OCI-LY7 (cell line): ENCODE data around the gene PIMREG. TPM values are rescaled to one million over a fixed set of nuclear protein-coding genes. Genes with fewer than 3 reads are reported as not detected.

Experiments used
- BruUV-seq: library from RNA; stranded (reverse); fragments of 400-500 nt; replicated peaks from 2 replicates; lab custom pipeline; 2021; lab: Mats Ljungman, UMichigan
- CTCF ChIA-PET: fragments of 300-600 bp; sonication (Branson Sonifier 250); formaldehyde crosslinking; loops from one replicate; lab custom pipeline; 2022; ENCODE audit warnings: antibody characterized with exemption; ENCODE audit not compliant: unreplicated experiment; lab: Charles Lee
- POLR2A ChIA-PET: fragments of 300-600 bp; sonication (Branson Sonifier 250); formaldehyde crosslinking; loops from one replicate; lab custom pipeline; 2022; ENCODE audit warnings: antibody characterized with exemption; lab: Charles Lee
- DNase-seq: peaks from one replicate; pipeline ENCODE4 v3.0.0-alpha.2; 2015; ENCODE audit warnings: low spot score
- H2AFZ ChIP-seq: fragments of 200-600 bp; sonication (generic), shearing (Covaris generic); 2 replicates; pipeline ENCODE4 v1.6.1; 2014; ENCODE audit warnings: mild to moderate bottlenecking, antibody characterized with exemption, low read length, moderate library complexity
- H3K27ac ChIP-seq: fragments of 200-600 bp; sonication (generic); 2 replicates; pipeline ENCODE4 v1.5.1; 2014; ENCODE audit warnings: mixed run types, low read depth, mild to moderate bottlenecking, moderate library complexity, low read length, inconsistent platforms; ENCODE audit not compliant: poor library complexity, severe bottlenecking
- H3K36me3 ChIP-seq: fragments of 200-600 bp; sonication (generic); 2 replicates; pipeline ENCODE4 v1.6.1; 2014; ENCODE audit warnings: mild to moderate bottlenecking, antibody characterized with exemption, low read length, moderate library complexity, mixed read lengths; ENCODE audit not compliant: insufficient read depth
- H3K4me1 ChIP-seq: fragments of 200-600 bp; sonication (generic); 2 replicates; pipeline ENCODE4 v1.5.1; 2014; ENCODE audit warnings: mild to moderate bottlenecking, low read length; ENCODE audit not compliant: insufficient read depth, poor library complexity, severe bottlenecking
- H3K4me2 ChIP-seq: fragments of 200-600 bp; sonication (generic); 2 replicates; pipeline ENCODE4 v1.6.1; 2014; ENCODE audit warnings: mild to moderate bottlenecking, low read length
- H3K4me3 ChIP-seq: fragments of 200-600 bp; sonication (generic); 2 replicates; pipeline ENCODE4 v1.5.1; 2014; ENCODE audit warnings: mild to moderate bottlenecking, low read depth, low read length; ENCODE audit not compliant: poor library complexity, severe bottlenecking
- H3K79me2 ChIP-seq: fragments of 200-600 bp; sonication (generic); 2 replicates; pipeline ENCODE4 v1.6.1; 2016; ENCODE audit warnings: low read depth, mild to moderate bottlenecking, low read length, moderate library complexity, mixed read lengths; ENCODE audit not compliant: insufficient read depth
- H3K9me2 ChIP-seq: fragments of 200-600 bp; sonication (generic); 2 replicates; pipeline ENCODE4 v1.6.1; 2016; ENCODE audit warnings: mild to moderate bottlenecking, low read length, mixed read lengths; ENCODE audit not compliant: insufficient read depth
- H3K9me3 ChIP-seq: fragments of 200-600 bp; sonication (generic); 2 replicates; pipeline ENCODE4 v1.6.1; 2014; ENCODE audit warnings: mild to moderate bottlenecking, mixed run types, low read length, mixed read lengths
- H4K20me1 ChIP-seq: fragments of 200-600 bp; sonication (generic); 2 replicates; pipeline ENCODE4 v1.6.1; 2014; ENCODE audit warnings: mild to moderate bottlenecking, antibody characterized with exemption, low read length, moderate library complexity, mixed read lengths; ENCODE audit not compliant: insufficient read depth
- EZH2phosphoT487 ChIP-seq: fragments of 200-600 bp; sonication (generic); IDR thresholded peaks from 2 replicates; pipeline ENCODE4 v1.6.1; 2018; ENCODE audit warnings: low read depth, borderline replicate concordance, mild to moderate bottlenecking, mixed run types, antibody characterized with exemption, low read length, moderate library complexity, mixed read lengths
- intact Hi-C: fragments of 100-400 bp; cut with micrococcal nuclease; formaldehyde crosslinking; loops from one replicate; pipeline ENCODE4 v1.10.0; 2022; ENCODE audit not compliant: unreplicated experiment
- total RNA-seq, 2 experiments: library from RNA; depleted of rRNA in 1 of 2; stranded (reverse); fragments of >200 nt in 1 of 2; shearing (Covaris generic) in 1 of 2; gene quantifications; 2 replicates each; pipeline ENCODE4 v1.2.3, GENCODE V29; 2014 to 2022
- TF ChIP-seq, protein P1 (sequence below): fragments of 200-600 bp; sonication (generic); conservative IDR thresholded peaks from 2 replicates; pipeline ENCODE4 v1.5.1; 2014; ENCODE audit warnings: mild to moderate bottlenecking, antibody characterized with exemption, low read length, moderate library complexity, mixed read lengths

The PIMREG gene
- total RNA-seq, 2 experiments from 2014 or later: 22.7 to 39.4 TPM

- Histone ChIP-seq H3K36me3 (no peaks in the 10 kb centered on the region), H4K20me1 (no peaks in the 10 kb centered on the region), H3K9me2 (no peaks in the 10 kb centered on the region), H3K4me2 (no peak overlapping the region), H2AFZ (no peak overlapping the region), H3K4me3 (no peak overlapping the region), H3K9me3 (no peaks in the 10 kb centered on the region), H3K27ac (no peak overlapping the region), H3K4me1 (no peaks in the 10 kb centered on the region), H3K79me2 (no peaks in the 10 kb centered on the region)
- intact Hi-C loops: no loop called here
- POLR2A ChIA-PET: no interaction called here
- TF ChIP-seq, protein P1, sequence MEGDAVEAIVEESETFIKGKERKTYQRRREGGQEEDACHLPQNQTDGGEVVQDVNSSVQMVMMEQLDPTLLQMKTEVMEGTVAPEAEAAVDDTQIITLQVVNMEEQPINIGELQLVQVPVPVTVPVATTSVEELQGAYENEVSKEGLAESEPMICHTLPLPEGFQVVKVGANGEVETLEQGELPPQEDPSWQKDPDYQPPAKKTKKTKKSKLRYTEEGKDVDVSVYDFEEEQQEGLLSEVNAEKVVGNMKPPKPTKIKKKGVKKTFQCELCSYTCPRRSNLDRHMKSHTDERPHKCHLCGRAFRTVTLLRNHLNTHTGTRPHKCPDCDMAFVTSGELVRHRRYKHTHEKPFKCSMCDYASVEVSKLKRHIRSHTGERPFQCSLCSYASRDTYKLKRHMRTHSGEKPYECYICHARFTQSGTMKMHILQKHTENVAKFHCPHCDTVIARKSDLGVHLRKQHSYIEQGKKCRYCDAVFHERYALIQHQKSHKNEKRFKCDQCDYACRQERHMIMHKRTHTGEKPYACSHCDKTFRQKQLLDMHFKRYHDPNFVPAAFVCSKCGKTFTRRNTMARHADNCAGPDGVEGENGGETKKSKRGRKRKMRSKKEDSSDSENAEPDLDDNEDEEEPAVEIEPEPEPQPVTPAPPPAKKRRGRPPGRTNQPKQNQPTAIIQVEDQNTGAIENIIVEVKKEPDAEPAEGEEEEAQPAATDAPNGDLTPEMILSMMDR: no peak
- TF ChIP-seq EZH2phosphoT487: no peak
- no peak for DNase-seq
- CTCF ChIA-PET: no interaction called here
- no TSS peak for BruUV-seq
Measured at GRCh38 chr17:6478486-6478885, 34.2 kb downstream of the PIMREG start.

- Histone ChIP-seq H3K4me3 (no peak overlapping the region), H3K36me3 (no peaks in the 10 kb centered on the region), H2AFZ (no peak overlapping the region), H3K9me2 (no peaks in the 10 kb centered on the region), H3K9me3 (no peaks in the 10 kb centered on the region), H3K27ac (no peak overlapping the region), H4K20me1 (no peaks in the 10 kb centered on the region), H3K4me2 (no peak overlapping the region), H3K4me1 (no peaks in the 10 kb centered on the region), H3K79me2 (no peaks in the 10 kb centered on the region)
- intact Hi-C loops: no loop called here
- no TSS peak for BruUV-seq
- ChIA-PET POLR2A (no interaction called here), CTCF (no interaction called here)
- DNase-seq: no peak
- TF ChIP-seq, protein P1: no peak
- no peak for TF ChIP-seq EZH2phosphoT487
Measured at GRCh38 chr17:6479622-6480302, 35.5 kb downstream of the PIMREG start.

GRCh38 chr17:6480303-6480675, 36.0 kb downstream of the PIMREG start:
- ChIA-PET POLR2A (no interaction called here), CTCF (no interaction called here)
- H3K4me3 ChIP-seq: no peak overlapping the region
- intact Hi-C loops: no loop called here
- TF ChIP-seq, protein P1: no peak
- TF ChIP-seq EZH2phosphoT487: no peak
- H3K4me1 ChIP-seq: no peaks in the 10 kb centered on the region
- no peaks in the 10 kb centered on the region for H3K9me2 ChIP-seq
- no peaks in the 10 kb centered on the region for H3K36me3 ChIP-seq
- no peaks in the 10 kb centered on the region for H3K79me2 ChIP-seq
- no peak overlapping the region for H3K4me2 ChIP-seq
- H2AFZ ChIP-seq: no peak overlapping the region
- H3K9me3 ChIP-seq: no peaks in the 10 kb centered on the region
- no peak overlapping the region for H3K27ac ChIP-seq
- H4K20me1 ChIP-seq: no peaks in the 10 kb centered on the region
- no peak for DNase-seq
- no TSS peak for BruUV-seq
